ENCODE data around the gene DCAF4.

DCAF4 gene

DNA sequence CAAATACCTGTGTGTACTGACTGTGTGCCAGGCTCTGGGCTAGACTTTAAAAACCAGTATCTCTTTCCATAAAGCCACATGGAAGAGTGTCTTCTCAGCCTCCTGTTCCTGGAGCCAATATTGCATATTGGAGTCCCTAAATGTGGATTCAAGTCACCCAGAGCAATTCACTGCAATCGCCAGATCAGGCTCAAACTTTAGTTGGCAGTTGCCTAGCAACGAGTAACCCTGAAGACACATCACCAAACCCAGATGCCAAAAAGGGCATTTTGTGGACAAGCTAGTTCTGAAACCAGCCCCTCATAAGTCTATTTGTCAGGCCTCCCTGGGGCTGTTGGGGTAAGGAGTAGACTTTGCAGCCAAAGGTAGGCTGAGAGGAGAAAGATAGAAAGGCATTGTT is 46.1 kb upstream of the DCAF4 start:
- H2BK12ac ChIP-seq (ENCODE audit: low read length): no peak overlapping the region
- H2AK5ac ChIP-seq (ENCODE audit: low read length): no peak overlapping the region
- no peak overlapping the region for H3K18ac ChIP-seq (ENCODE audit: low read length)

DNA sequence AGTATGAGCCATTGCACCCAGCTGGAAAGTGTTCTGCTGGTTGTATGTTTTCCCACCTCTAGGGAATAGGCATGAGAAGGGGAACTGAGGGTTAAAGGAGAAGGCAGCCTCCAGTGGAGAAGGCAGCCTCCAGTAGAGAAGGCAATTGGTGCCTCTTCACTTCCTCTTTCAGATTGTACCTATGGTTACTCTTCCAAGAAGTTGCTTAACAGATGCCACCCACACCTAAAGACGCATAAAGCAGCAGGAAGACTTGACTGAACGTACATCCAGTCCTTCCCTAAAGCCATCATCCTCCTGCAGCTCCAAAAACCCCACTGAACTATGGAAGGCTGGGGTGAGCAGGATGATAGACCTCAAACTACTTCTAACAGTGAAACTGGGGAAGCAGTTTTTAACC is 45.4 kb upstream of the DCAF4 start:
- no CpG with 5 or more reads among the region's 2 CpGs for WGBS (ENCODE audit: extremely low coverage, insufficient coverage, insufficient read length)

More for the DNA sequence above, 46.1 kb upstream of the DCAF4 start:
- H3K14ac ChIP-seq (ENCODE audit: low read length): no peak overlapping the region
- H3K9ac ChIP-seq (ENCODE audit: low read length): no peak overlapping the region
- no peak for DNase-seq
- no peak overlapping the region for H4K8ac ChIP-seq (ENCODE audit: low read depth, low read length)
- H3K36me3 ChIP-seq (ENCODE audit: control insufficient read depth in 1 of 2, insufficient read depth in 2 of 2, low read length in 2 of 2): no peaks in the 10 kb centered on the region
- WGBS (ENCODE audit: extremely low coverage, insufficient coverage, insufficient read length): no CpG with 5 or more reads among the region's 2 CpGs
- H3K79me1 ChIP-seq (ENCODE audit: low read length): no peaks in the 10 kb centered on the region
- H2AFZ ChIP-seq (ENCODE audit: insufficient read depth, low read length, poor library complexity): no peak overlapping the region
- H3K79me2 ChIP-seq (ENCODE audit: control insufficient read depth, insufficient read depth, low read length, poor library complexity): peaks cover 1% of the 10 kb centered on the region
- H3K4me3 ChIP-seq (ENCODE audit: low read depth, low read length): no peak overlapping the region
- H3K4ac ChIP-seq (ENCODE audit: low read depth, low read length): no peak overlapping the region
- H3K23ac ChIP-seq (ENCODE audit: low read length): no peak overlapping the region
- H2BK5ac ChIP-seq (ENCODE audit: low read depth, low read length, poor library complexity): no peak overlapping the region
- H3K27ac ChIP-seq (ENCODE audit: low read depth, low read length): no peak overlapping the region
- H4K12ac ChIP-seq (ENCODE audit: low read depth, low read length): no peak overlapping the region
- H3K9me3 ChIP-seq (ENCODE audit: insufficient read depth, low read depth, low read length): no peaks in the 10 kb centered on the region
- H3K4me2 ChIP-seq (ENCODE audit: low read length): no peak overlapping the region
- H3K4me1 ChIP-seq (ENCODE audit: control insufficient read depth in 1 of 2, insufficient read depth in 2 of 2, low read length in 2 of 2): no peaks in the 10 kb centered on the region
- H4K91ac ChIP-seq (ENCODE audit: low read depth, low read length): no peak overlapping the region
- H2BK120ac ChIP-seq (ENCODE audit: insufficient read depth, low read length, poor library complexity): no peak overlapping the region
- H3K27me3 ChIP-seq (ENCODE audit: insufficient read depth, low read length): no peaks in the 10 kb centered on the region

DNA sequence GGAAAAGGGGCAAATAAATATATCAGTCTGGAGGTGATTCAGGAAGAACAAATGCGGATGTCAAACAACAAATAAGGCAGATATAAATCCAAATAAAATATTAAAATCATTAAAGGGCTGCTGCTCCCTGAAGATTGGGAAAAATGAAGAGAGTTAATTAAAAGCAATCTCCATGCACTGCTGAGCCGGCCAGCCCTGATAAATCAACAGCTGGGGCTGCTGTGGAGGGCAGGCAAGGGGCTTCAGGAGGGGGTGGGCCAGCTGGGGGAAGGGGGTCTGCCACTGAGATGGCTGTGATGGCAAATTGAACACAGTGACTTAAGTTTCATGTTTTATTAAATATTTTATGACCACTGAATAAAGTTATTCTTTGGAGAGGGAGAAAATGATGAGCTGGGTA is 44.7 kb upstream of the DCAF4 start:
- DNase-seq: no peak
- H3K9ac ChIP-seq (ENCODE audit: low read length): no peak overlapping the region
- no peaks in the 10 kb centered on the region for H3K79me2 ChIP-seq (ENCODE audit: control insufficient read depth, insufficient read depth, low read length, poor library complexity)
- no peaks in the 10 kb centered on the region for H3K36me3 ChIP-seq (ENCODE audit: control insufficient read depth in 1 of 2, insufficient read depth in 2 of 2, low read length in 2 of 2)
- no peak overlapping the region for H3K23ac ChIP-seq (ENCODE audit: low read length)
- H2AK5ac ChIP-seq (ENCODE audit: low read length): no peak overlapping the region
- H3K4me1 ChIP-seq (ENCODE audit: control insufficient read depth in 1 of 2, insufficient read depth in 2 of 2, low read length in 2 of 2): no peaks in the 10 kb centered on the region
- no CpG with 5 or more reads among the region's 2 CpGs for WGBS (ENCODE audit: extremely low coverage, insufficient coverage, insufficient read length)
- H2BK120ac ChIP-seq (ENCODE audit: insufficient read depth, low read length, poor library complexity): no peak overlapping the region
- no peak overlapping the region for H4K12ac ChIP-seq (ENCODE audit: low read depth, low read length)
- no peaks in the 10 kb centered on the region for H3K27me3 ChIP-seq (ENCODE audit: insufficient read depth, low read length)
- no peak overlapping the region for H3K4me2 ChIP-seq (ENCODE audit: low read length)
- H3K79me1 ChIP-seq (ENCODE audit: low read length): no peaks in the 10 kb centered on the region
- no peak overlapping the region for H2BK5ac ChIP-seq (ENCODE audit: low read depth, low read length, poor library complexity)
- no peak overlapping the region for H4K8ac ChIP-seq (ENCODE audit: low read depth, low read length)
- no peak overlapping the region for H3K27ac ChIP-seq (ENCODE audit: low read depth, low read length)
- no peak overlapping the region for H2BK12ac ChIP-seq (ENCODE audit: low read length)
- no peak overlapping the region for H3K14ac ChIP-seq (ENCODE audit: low read length)
- H4K91ac ChIP-seq (ENCODE audit: low read depth, low read length): no peak overlapping the region
- H3K4ac ChIP-seq (ENCODE audit: low read depth, low read length): no peak overlapping the region
- no peaks in the 10 kb centered on the region for H3K9me3 ChIP-seq (ENCODE audit: insufficient read depth, low read depth, low read length)
- H3K4me3 ChIP-seq (ENCODE audit: low read depth, low read length): no peak overlapping the region
- H3K18ac ChIP-seq (ENCODE audit: low read length): no peak overlapping the region
- no peak overlapping the region for H2AFZ ChIP-seq (ENCODE audit: insufficient read depth, low read length, poor library complexity)

More for the DNA sequence above, 45.4 kb upstream of the DCAF4 start:
- DNase-seq: no peak
- H4K12ac ChIP-seq (ENCODE audit: low read depth, low read length): no peak overlapping the region
- H2AFZ ChIP-seq (ENCODE audit: insufficient read depth, low read length, poor library complexity): no peak overlapping the region
- no peak overlapping the region for H3K18ac ChIP-seq (ENCODE audit: low read length)
- H2AK5ac ChIP-seq (ENCODE audit: low read length): no peak overlapping the region
- H3K9ac ChIP-seq (ENCODE audit: low read length): no peak overlapping the region
- no peaks in the 10 kb centered on the region for H3K9me3 ChIP-seq (ENCODE audit: insufficient read depth, low read depth, low read length)
- H2BK120ac ChIP-seq (ENCODE audit: insufficient read depth, low read length, poor library complexity): no peak overlapping the region
- no peak overlapping the region for H4K8ac ChIP-seq (ENCODE audit: low read depth, low read length)
- no peak overlapping the region for H3K4me3 ChIP-seq (ENCODE audit: low read depth, low read length)
- H3K79me1 ChIP-seq (ENCODE audit: low read length): no peaks in the 10 kb centered on the region
- H3K27me3 ChIP-seq (ENCODE audit: insufficient read depth, low read length): no peaks in the 10 kb centered on the region
- no peak overlapping the region for H3K27ac ChIP-seq (ENCODE audit: low read depth, low read length)
- H3K79me2 ChIP-seq (ENCODE audit: control insufficient read depth, insufficient read depth, low read length, poor library complexity): no peaks in the 10 kb centered on the region
- no peak overlapping the region for H3K4me2 ChIP-seq (ENCODE audit: low read length)
- H2BK12ac ChIP-seq (ENCODE audit: low read length): no peak overlapping the region
- no peaks in the 10 kb centered on the region for H3K36me3 ChIP-seq (ENCODE audit: control insufficient read depth in 1 of 2, insufficient read depth in 2 of 2, low read length in 2 of 2)
- H4K91ac ChIP-seq (ENCODE audit: low read depth, low read length): no peak overlapping the region
- H3K4me1 ChIP-seq (ENCODE audit: control insufficient read depth in 1 of 2, insufficient read depth in 2 of 2, low read length in 2 of 2): no peaks in the 10 kb centered on the region
- no peak overlapping the region for H3K14ac ChIP-seq (ENCODE audit: low read length)
- H3K23ac ChIP-seq (ENCODE audit: low read length): no peak overlapping the region
- H3K4ac ChIP-seq (ENCODE audit: low read depth, low read length): no peak overlapping the region
- no peak overlapping the region for H2BK5ac ChIP-seq (ENCODE audit: low read depth, low read length, poor library complexity)

DNA sequence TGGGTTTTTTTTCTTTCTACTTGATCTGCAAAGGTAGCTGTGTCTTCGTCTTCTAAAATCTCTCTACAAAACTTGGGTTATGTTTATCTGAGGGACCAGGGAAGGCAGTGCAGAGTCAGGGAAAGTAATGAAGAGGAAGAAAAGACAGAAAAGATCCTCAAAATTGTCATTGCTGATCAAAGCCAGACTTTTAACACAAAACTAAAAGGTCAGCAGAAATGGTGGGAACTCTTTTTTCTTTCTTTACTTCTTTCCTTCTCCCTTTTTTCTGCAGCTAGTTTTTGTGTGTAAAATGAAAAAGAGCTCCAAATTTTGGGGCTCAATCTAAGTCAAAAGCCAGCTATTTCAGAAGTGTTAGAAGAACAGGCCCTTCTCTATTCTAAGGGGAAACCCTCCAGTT is 44.2 kb upstream of the DCAF4 start:
- H3K79me2 ChIP-seq (ENCODE audit: control insufficient read depth, insufficient read depth, low read length, poor library complexity): no peaks in the 10 kb centered on the region
- no peak overlapping the region for H4K12ac ChIP-seq (ENCODE audit: low read depth, low read length)
- peaks cover 1% of the 10 kb centered on the region for H3K9me3 ChIP-seq (ENCODE audit: insufficient read depth, low read depth, low read length)
- H4K8ac ChIP-seq (ENCODE audit: low read depth, low read length): no peak overlapping the region
- H2BK120ac ChIP-seq (ENCODE audit: insufficient read depth, low read length, poor library complexity): no peak overlapping the region
- H3K79me1 ChIP-seq (ENCODE audit: low read length): no peaks in the 10 kb centered on the region
- no peak overlapping the region for H2BK12ac ChIP-seq (ENCODE audit: low read length)
- H3K9ac ChIP-seq (ENCODE audit: low read length): no peak overlapping the region
- no peak overlapping the region for H3K27ac ChIP-seq (ENCODE audit: low read depth, low read length)
- no peak overlapping the region for H3K18ac ChIP-seq (ENCODE audit: low read length)
- no peaks in the 10 kb centered on the region for H3K27me3 ChIP-seq (ENCODE audit: insufficient read depth, low read length)
- DNase-seq: no peak
- no peak overlapping the region for H3K23ac ChIP-seq (ENCODE audit: low read length)
- WGBS (ENCODE audit: extremely low coverage, insufficient coverage, insufficient read length): no CpG with 5 or more reads among the region's 1 CpG
- H2AFZ ChIP-seq (ENCODE audit: insufficient read depth, low read length, poor library complexity): no peak overlapping the region
- H2AK5ac ChIP-seq (ENCODE audit: low read length): no peak overlapping the region
- H4K91ac ChIP-seq (ENCODE audit: low read depth, low read length): no peak overlapping the region
- no peak overlapping the region for H3K4ac ChIP-seq (ENCODE audit: low read depth, low read length)
- no peak overlapping the region for H3K4me3 ChIP-seq (ENCODE audit: low read depth, low read length)
- H3K14ac ChIP-seq (ENCODE audit: low read length): no peak overlapping the region
- no peaks in the 10 kb centered on the region for H3K36me3 ChIP-seq (ENCODE audit: control insufficient read depth in 1 of 2, insufficient read depth in 2 of 2, low read length in 2 of 2)
- H3K4me2 ChIP-seq (ENCODE audit: low read length): no peak overlapping the region
- no peak overlapping the region for H2BK5ac ChIP-seq (ENCODE audit: low read depth, low read length, poor library complexity)
- no peaks in the 10 kb centered on the region for H3K4me1 ChIP-seq (ENCODE audit: control insufficient read depth in 1 of 2, insufficient read depth in 2 of 2, low read length in 2 of 2)

Measured in trophoblast cell (in vitro differentiated cells and primary cell).